Measurements from ENCODE around the gene AXIN2.

- TF ChIP-seq, protein P1, sequence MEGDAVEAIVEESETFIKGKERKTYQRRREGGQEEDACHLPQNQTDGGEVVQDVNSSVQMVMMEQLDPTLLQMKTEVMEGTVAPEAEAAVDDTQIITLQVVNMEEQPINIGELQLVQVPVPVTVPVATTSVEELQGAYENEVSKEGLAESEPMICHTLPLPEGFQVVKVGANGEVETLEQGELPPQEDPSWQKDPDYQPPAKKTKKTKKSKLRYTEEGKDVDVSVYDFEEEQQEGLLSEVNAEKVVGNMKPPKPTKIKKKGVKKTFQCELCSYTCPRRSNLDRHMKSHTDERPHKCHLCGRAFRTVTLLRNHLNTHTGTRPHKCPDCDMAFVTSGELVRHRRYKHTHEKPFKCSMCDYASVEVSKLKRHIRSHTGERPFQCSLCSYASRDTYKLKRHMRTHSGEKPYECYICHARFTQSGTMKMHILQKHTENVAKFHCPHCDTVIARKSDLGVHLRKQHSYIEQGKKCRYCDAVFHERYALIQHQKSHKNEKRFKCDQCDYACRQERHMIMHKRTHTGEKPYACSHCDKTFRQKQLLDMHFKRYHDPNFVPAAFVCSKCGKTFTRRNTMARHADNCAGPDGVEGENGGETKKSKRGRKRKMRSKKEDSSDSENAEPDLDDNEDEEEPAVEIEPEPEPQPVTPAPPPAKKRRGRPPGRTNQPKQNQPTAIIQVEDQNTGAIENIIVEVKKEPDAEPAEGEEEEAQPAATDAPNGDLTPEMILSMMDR (IDR thresholded peaks at IDR 0.05) = no peak
- TF ChIP-seq POLR2AphosphoS5 (IDR thresholded peaks at IDR 0.05) (no peak), POLR2A (IDR thresholded peaks at IDR 0.05) (no peak), EP300 (IDR thresholded peaks at IDR 0.05) (no peak)
Observed at GRCh38 chr17:65496801-65497200, 64.6 kb downstream of the AXIN2 start.
